ENCODE data around the gene ADORA2B. TPM values are rescaled to one million over a fixed set of nuclear protein-coding genes. Genes with fewer than 3 reads are reported as not detected.

Gene ADORA2B
- total and polyA plus RNA-seq, 2 of the 8 experiments (the other 6 are each of a cell fraction or from before 2014, with no cell fraction given), result 2.6 to 8.2 TPM

DNA sequence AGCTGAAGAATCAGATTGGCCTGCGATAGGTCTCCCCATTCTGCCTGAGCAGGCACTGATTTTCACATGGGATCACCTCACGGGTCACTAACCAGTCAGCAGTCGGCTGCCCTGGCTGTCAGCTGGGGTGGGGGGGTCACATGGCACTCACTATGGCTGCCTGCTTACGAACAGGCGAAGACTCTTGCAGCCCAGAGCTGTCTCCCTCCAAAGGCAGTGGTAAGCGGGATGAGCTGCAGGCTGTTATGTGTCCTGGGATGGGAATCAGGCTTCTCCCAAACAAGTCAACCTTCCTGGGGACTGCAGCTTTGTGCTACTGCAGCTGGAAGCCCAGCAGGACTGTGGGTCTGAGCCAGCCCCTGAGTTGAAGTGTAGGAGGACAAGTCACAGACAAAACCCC, 29.0 kb upstream of the ADORA2B start:
- Histone ChIP-seq H3K18ac (ENCODE audit: extremely low read depth, low read length) (no peak overlapping the region), H3K56ac (replicated peaks; ENCODE audit: insufficient read length, low read depth, low read length) (no peak overlapping the region), H3K14ac (ENCODE audit: insufficient read length) (no peak overlapping the region), H3K36me3 (ENCODE audit: control insufficient read depth in 2 of 4, insufficient read depth in 4 of 4, low read length in 3 of 4) (no peaks in the 10 kb centered on the region), H4K5ac (ENCODE audit: insufficient read length, low read depth, low read length) (no peak overlapping the region), H3K27ac (ENCODE audit: low read depth, low read length) (no peak overlapping the region), H2BK15ac (ENCODE audit: low read length) (no peak overlapping the region), H2BK5ac (ENCODE audit: low read depth, low read length) (no peak overlapping the region), H2AFZ (ENCODE audit: low read length) (no peak overlapping the region), H3K9me3 (ENCODE audit: insufficient read depth in 2 of 2, low read depth in 1 of 2, low read length in 1 of 2) (peaks cover 0 to 3% of the 10 kb centered on the region in 2 experiments; a peak in 1 of 4 replicates), H3K23ac (ENCODE audit: insufficient read length) (no peak overlapping the region), H3K4me2 (ENCODE audit: insufficient read depth in 1 of 2, low read depth in 2 of 2, low read length in 2 of 2) (no peak overlapping the region), H3K4ac (replicated peaks; ENCODE audit: insufficient read length, low read depth, low read length) (no peak overlapping the region), H2BK120ac (replicated peaks; ENCODE audit: low read depth, low read length) (no peak overlapping the region), H4K20me1 (replicated peaks in 1 of 2; ENCODE audit: control insufficient read depth in 1 of 2, insufficient read depth in 2 of 2, low read length in 2 of 2) (no peaks in the 10 kb centered on the region), H3K79me1 (ENCODE audit: low read depth, low read length) (no peaks in the 10 kb centered on the region), H3K9ac (replicated peaks in 1 of 4; ENCODE audit: extremely low read depth in 1 of 4, low read depth in 3 of 4, low read length in 3 of 4) (no peak overlapping the region), H2BK20ac (ENCODE audit: low read length) (no peak overlapping the region), H4K91ac (replicated peaks; ENCODE audit: insufficient read length, low read length) (no peak overlapping the region), H4K8ac (ENCODE audit: extremely low read depth, insufficient read depth, low read length) (no peak overlapping the region), H3K79me2 (ENCODE audit: control insufficient read depth in 1 of 2, insufficient read depth in 2 of 2, low read length in 2 of 2) (no peaks in the 10 kb centered on the region), H2BK12ac (ENCODE audit: low read depth, low read length) (no peak overlapping the region), H3K4me3 (ENCODE audit: extremely low read depth in 1 of 4, insufficient read depth in 2 of 4, low read depth in 3 of 4, low read length in 4 of 4) (no peak overlapping the region), H2AK5ac (ENCODE audit: low read depth, low read length) (no peak overlapping the region), H3K4me1 (replicated peaks in 1 of 4; ENCODE audit: control insufficient read depth in 3 of 4, insufficient read depth in 4 of 4, low read length in 3 of 4) (peaks cover 0 to 4% (median 3%) of the 10 kb centered on the region in 4 experiments; a peak in 4 of 7 replicates), H3K27me3 (replicated peaks in 1 of 4; ENCODE audit: control insufficient read depth in 3 of 4, extremely low read depth in 1 of 4, insufficient read depth in 3 of 4, low read length in 3 of 4) (peaks cover 0 to 23% (median 9%) of the 10 kb centered on the region in 4 experiments; a peak in 5 of 7 replicates), H3K23me2 (ENCODE audit: low read depth, low read length) (peaks cover 3% of the 10 kb centered on the region; the same call in 1 of the 2 replicates)
- FAIRE-seq (no peak), DNase-seq (ENCODE audit: low read depth in 1 of 2, low spot score in 2 of 2) (no peak)
- TF ChIP-seq SIRT6 (IDR thresholded peaks at IDR 0.05; ENCODE audit: low read length), result no peak
- TF ChIP-seq SUZ12 (IDR thresholded peaks at IDR 0.05; ENCODE audit: low read length), result 0 out of 2 replicates have a peak, but pooled peaks have one; percentile 2
- TF ChIP-seq, protein P1, sequence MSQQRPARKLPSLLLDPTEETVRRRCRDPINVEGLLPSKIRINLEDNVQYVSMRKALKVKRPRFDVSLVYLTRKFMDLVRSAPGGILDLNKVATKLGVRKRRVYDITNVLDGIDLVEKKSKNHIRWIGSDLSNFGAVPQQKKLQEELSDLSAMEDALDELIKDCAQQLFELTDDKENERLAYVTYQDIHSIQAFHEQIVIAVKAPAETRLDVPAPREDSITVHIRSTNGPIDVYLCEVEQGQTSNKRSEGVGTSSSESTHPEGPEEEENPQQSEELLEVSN (IDR thresholded peaks at IDR 0.05), result peak; percentile 49; the same call in 1 of the 2 replicates
- TF ChIP-seq EZH2 (IDR thresholded peaks at IDR 0.05; ENCODE audit: low read depth, low read length, severe bottlenecking), result no peak
- TF ChIP-seq, protein P2, sequence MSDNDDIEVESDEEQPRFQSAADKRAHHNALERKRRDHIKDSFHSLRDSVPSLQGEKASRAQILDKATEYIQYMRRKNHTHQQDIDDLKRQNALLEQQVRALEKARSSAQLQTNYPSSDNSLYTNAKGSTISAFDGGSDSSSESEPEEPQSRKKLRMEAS (IDR thresholded peaks at IDR 0.05), result peak; percentile 32; the same call in 1 of the 2 replicates
- ChIA-PET CTCF (ENCODE audit: partially characterized antibody) (interaction anchor here (0.7 to 1.6 kb wide), 5 partner anchors 11 to 85 kb away, joined by 3 to 6 read pairs (median 3); partner anchors contain the start of genes TTC19 and ZSWIM7), POLR2A (ENCODE audit: partially characterized antibody) (interaction anchor here (0.9 kb wide), 1 partner anchor 78 kb away, joined by 3 read pairs; no protein-coding TSS in a partner anchor)
- WGBS, 2 experiments (ENCODE audit: extremely low coverage in 1 of 2, insufficient coverage in 1 of 2, insufficient read length in 1 of 2, insufficient replicate concordance in 2 of 2, low coverage in 1 of 2, low lambda C conversion rate in 2 of 2, missing lambda C conversion rate in 1 of 2), result 96% methylated on average over 4 of the region's 6 CpGs; no CpG with 5 or more reads in 1 of the 2 experiments
